H9 (cell line): ENCODE data around the gene IGF2BP3. TPM values are rescaled to one million over a fixed set of nuclear protein-coding genes. Genes with fewer than 3 reads are reported as not detected.

ENCODE experiments used
- DNase-seq: peaks from one replicate; pipeline ENCODE4 v3.0.0-alpha.2; 2017
- H2AFZ ChIP-seq: one replicate; pipeline ENCODE4 v1.6.1; 2013; ENCODE audit warnings: mild to moderate bottlenecking, low read length, control low read depth, moderate library complexity
- H2AK5ac ChIP-seq: 2 replicates; pipeline ENCODE4 v1.6.1; 2013; ENCODE audit warnings: low read length, control low read depth, mixed read lengths; ENCODE audit not compliant: insufficient read length
- H2BK120ac ChIP-seq: one replicate; pipeline ENCODE4 v1.6.1; 2013; ENCODE audit warnings: low read depth, mild to moderate bottlenecking, low read length, control low read depth, inconsistent platforms; ENCODE audit not compliant: poor library complexity, severe bottlenecking
- H2BK12ac ChIP-seq: 2 replicates; pipeline ENCODE4 v1.6.1; 2013; ENCODE audit warnings: low read length, control low read depth, mixed read lengths, low read depth; ENCODE audit not compliant: insufficient read length
- H2BK15ac ChIP-seq: 2 replicates; pipeline ENCODE4 v1.6.1; 2013; ENCODE audit warnings: low read depth, low read length, control low read depth
- H2BK20ac ChIP-seq: one replicate; pipeline ENCODE4 v1.6.1; 2013; ENCODE audit warnings: low read depth, mild to moderate bottlenecking, low read length, control low read depth, inconsistent platforms; ENCODE audit not compliant: poor library complexity, severe bottlenecking
- H2BK5ac ChIP-seq: 2 replicates; pipeline ENCODE4 v1.6.1; 2013; ENCODE audit warnings: low read length, control low read depth, mixed read lengths; ENCODE audit not compliant: insufficient read length
- H3K14ac ChIP-seq: 2 replicates; pipeline ENCODE4 v1.6.1; 2013; ENCODE audit warnings: low read length, control low read depth; ENCODE audit not compliant: insufficient read depth
- H3K18ac ChIP-seq: 2 replicates; pipeline ENCODE4 v1.6.1; 2013; ENCODE audit warnings: low read depth, mild to moderate bottlenecking, mixed read lengths, low read length, control low read depth; ENCODE audit not compliant: insufficient read length
- H3K23ac ChIP-seq: 2 replicates; pipeline ENCODE4 v1.6.1; 2013; ENCODE audit warnings: low read length, control low read depth, mixed read lengths, low read depth; ENCODE audit not compliant: insufficient read length
- H3K23me2 ChIP-seq: 2 replicates; pipeline ENCODE4 v1.6.1; 2013; ENCODE audit warnings: low read depth, mild to moderate bottlenecking, mixed read lengths, low read length, control low read depth; ENCODE audit not compliant: insufficient read length, poor library complexity, severe bottlenecking
- H3K27ac ChIP-seq: 2 replicates; pipeline ENCODE4 v1.5.1; 2013; ENCODE audit warnings: low read length, control low read depth, mixed read lengths, low read depth; ENCODE audit not compliant: insufficient read length
- H3K27me3 ChIP-seq: 2 replicates; pipeline ENCODE4 v1.6.1; 2013; ENCODE audit warnings: low read length, control low read depth, inconsistent platforms; ENCODE audit not compliant: insufficient read depth
- H3K4ac ChIP-seq: 2 replicates; pipeline ENCODE4 v1.6.1; 2013; ENCODE audit warnings: low read depth, mild to moderate bottlenecking, control low read depth, inconsistent platforms, low read length, moderate library complexity
- H3K4me1 ChIP-seq: 2 replicates; pipeline ENCODE4 v1.6.1; 2013; ENCODE audit warnings: low read length, control low read depth, inconsistent platforms; ENCODE audit not compliant: insufficient read depth
- H3K4me2 ChIP-seq: 2 replicates; pipeline ENCODE4 v1.6.1; 2013; ENCODE audit warnings: low read length, control low read depth, mixed read lengths; ENCODE audit not compliant: insufficient read length, insufficient read depth
- H3K56ac ChIP-seq: 2 replicates; pipeline ENCODE4 v1.6.1; 2013; ENCODE audit warnings: low read depth, mild to moderate bottlenecking, mixed read lengths, low read length, control low read depth; ENCODE audit not compliant: insufficient read length
- H3K79me1 ChIP-seq: 2 replicates; pipeline ENCODE4 v1.6.1; 2013; ENCODE audit warnings: low read depth, mild to moderate bottlenecking, moderate library complexity, low read length, control low read depth, inconsistent platforms; ENCODE audit not compliant: insufficient read depth, poor library complexity, severe bottlenecking
- H3K79me2 ChIP-seq: 2 replicates; pipeline ENCODE4 v1.6.1; 2013; ENCODE audit warnings: low read length, control low read depth, inconsistent platforms; ENCODE audit not compliant: insufficient read depth
- H3K9ac ChIP-seq: 2 replicates; pipeline ENCODE4 v1.6.1; 2013; ENCODE audit warnings: low read length, control low read depth, mixed read lengths; ENCODE audit not compliant: insufficient read length; ENCODE audit errors: extremely low read depth
- H3K9me3 ChIP-seq: one replicate; pipeline ENCODE4 v1.6.1; 2013; ENCODE audit warnings: low read depth, low read length, inconsistent platforms; ENCODE audit not compliant: control insufficient read depth
- H3T11ph ChIP-seq: one replicate; pipeline ENCODE4 v1.6.1; 2013; ENCODE audit warnings: mild to moderate bottlenecking, low read length, control low read depth, inconsistent platforms
- H4K20me1 ChIP-seq: one replicate; pipeline ENCODE4 v1.6.1; 2013; ENCODE audit not compliant: control insufficient read depth, insufficient read length, insufficient read depth
- H4K5ac ChIP-seq: 2 replicates; pipeline ENCODE4 v1.6.1; 2013; ENCODE audit warnings: low read depth, mild to moderate bottlenecking, mixed read lengths, low read length, control low read depth; ENCODE audit not compliant: insufficient read length
- H4K8ac ChIP-seq: replicated peaks from 2 replicates; pipeline ENCODE4 v1.6.1; 2013; ENCODE audit warnings: low read length, control low read depth, mixed read lengths, low read depth; ENCODE audit not compliant: insufficient read length
- H4K91ac ChIP-seq: 2 replicates; pipeline ENCODE4 v1.6.1; 2013; ENCODE audit warnings: low read depth, mild to moderate bottlenecking, moderate library complexity, mixed read lengths, low read length, control low read depth; ENCODE audit not compliant: insufficient read length
- H3K27ac Mint-ChIP-seq, 3 experiments: 2 replicates in 2 of 3; 3 replicates in 1 of 3; pipeline ENCODE4 v1.8.0; 2020 to 2021; ENCODE audit warnings: mixed read lengths in 3 of 3, mild to moderate bottlenecking in 1 of 3, moderate library complexity in 1 of 3
- H3K27me3 Mint-ChIP-seq: 2 replicates; pipeline ENCODE4 v1.8.0; 2021; ENCODE audit warnings: low read depth, mild to moderate bottlenecking, moderate library complexity, mixed read lengths
- H3K36me3 Mint-ChIP-seq, 3 experiments: 2 replicates in 2 of 3; 3 replicates in 1 of 3; pipeline ENCODE4 v1.8.0; 2020 to 2021; ENCODE audit warnings: low read depth in 3 of 3, mixed read lengths in 3 of 3; ENCODE audit not compliant: insufficient read depth in 1 of 3
- H3K4me1 Mint-ChIP-seq, 2 experiments: 2 replicates each; pipeline ENCODE4 v1.8.0; 2020; ENCODE audit warnings: mixed read lengths in 2 of 2
- H3K4me3 Mint-ChIP-seq, 2 experiments: 2 replicates in 1 of 2; 3 replicates in 1 of 2; pipeline ENCODE4 v1.8.0; 2020 to 2021; ENCODE audit warnings: mild to moderate bottlenecking in 2 of 2, mixed read lengths in 2 of 2, moderate library complexity in 1 of 2
- H3K9me3 Mint-ChIP-seq, 2 experiments: 2 replicates in 1 of 2; 3 replicates in 1 of 2; pipeline ENCODE4 v1.8.0; 2020; ENCODE audit warnings: mild to moderate bottlenecking in 2 of 2, mixed read lengths in 2 of 2, moderate library complexity in 1 of 2
- CTCF ChIP-seq: fragments of 200-600 bp; sonication (generic); conservative IDR thresholded peaks from 3 replicates; pipeline ENCODE4 v1.8.0; 2021; ENCODE audit warnings: antibody characterized with exemption, mild to moderate bottlenecking
- WGBS: extraction: QIAGEN DNeasy Blood & Tissue Kit; methylation state at CpG from one replicate; pipeline ENCODE4 v1.1.7; 2013; ENCODE audit warnings: missing lambda C conversion rate, low lambda C conversion rate, mixed read lengths; ENCODE audit not compliant: insufficient read length; ENCODE audit errors: extremely low coverage; 5-methylcytosine and 5-hydroxymethylcytosine counted together
- total RNA-seq: library from RNA; stranded (reverse); gene quantifications from 2 replicates; pipeline ENCODE4 v1.2.1, GENCODE V29; 2021

IGF2BP3 gene
- total RNA-seq, 1 experiment from 2014 or later: 197 TPM

DNA sequence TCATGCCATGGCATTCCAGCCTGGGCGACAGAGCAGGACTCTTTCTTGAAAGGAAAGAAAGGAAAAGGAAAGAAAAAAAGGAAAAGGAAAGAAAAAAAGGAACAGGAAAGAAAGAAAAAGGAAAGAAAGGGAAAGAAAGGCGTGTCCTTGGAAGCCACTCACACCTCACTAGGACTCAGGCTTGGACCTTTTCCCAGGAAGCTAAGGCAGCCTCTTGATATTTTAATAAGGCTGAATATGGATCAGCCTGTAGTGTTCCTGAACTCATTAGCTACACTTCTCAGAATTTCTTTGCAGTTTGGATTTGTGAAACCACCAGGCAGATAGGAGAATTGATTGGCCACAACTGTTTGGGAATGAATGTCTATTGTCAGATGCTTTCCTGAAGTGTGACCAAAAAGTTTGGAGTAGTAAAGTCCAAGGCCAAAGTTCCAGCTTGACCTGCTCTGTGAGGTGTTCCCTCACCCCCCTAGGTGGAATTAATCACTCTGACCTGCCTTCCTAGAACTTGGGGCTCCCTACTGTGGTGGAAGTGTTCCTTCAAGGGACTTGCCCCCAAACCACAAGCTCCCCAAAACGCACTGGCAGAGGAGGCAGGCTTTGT is 178.2 kb downstream of the IGF2BP3 start:
- H4K8ac ChIP-seq: no peak overlapping the region
- peak overlapping the region in 1 of 3 experiments; percentile 86; a peak in 1 of 7 replicates for H3K27ac Mint-ChIP-seq
- DNase-seq: no peak
- no peaks in the 10 kb centered on the region for H3K79me2 ChIP-seq
- H3T11ph ChIP-seq: no peak overlapping the region
- no peak overlapping the region for H3K23ac ChIP-seq
- H3K56ac ChIP-seq: no peak overlapping the region
- H3K4me1 ChIP-seq: no peaks in the 10 kb centered on the region; the same call in 1 of the 2 replicates
- H2BK5ac ChIP-seq: no peak overlapping the region
- no peaks in the 10 kb centered on the region for H3K36me3 Mint-ChIP-seq
- no peak overlapping the region for H2AK5ac ChIP-seq
- no peak overlapping the region for H3K9ac ChIP-seq
- no peak overlapping the region for H4K5ac ChIP-seq
- H3K27ac ChIP-seq: no peak overlapping the region
- no peak overlapping the region for H3K4me2 ChIP-seq
- no peak overlapping the region for H2BK20ac ChIP-seq
- no peaks in the 10 kb centered on the region for H3K27me3 ChIP-seq
- H4K91ac ChIP-seq: no peak overlapping the region
- H2BK12ac ChIP-seq: no peak overlapping the region
- no peak overlapping the region for H2BK120ac ChIP-seq
- no peak overlapping the region for H2BK15ac ChIP-seq
- TF ChIP-seq CTCF: no peak
- no peak overlapping the region for H3K4ac ChIP-seq
- H3K9me3 Mint-ChIP-seq: no peaks in the 10 kb centered on the region; a peak in 1 of 5 replicates
- H4K20me1 ChIP-seq: no peaks in the 10 kb centered on the region
- no CpG with 5 or more reads among the region's 3 CpGs for WGBS
- H3K23me2 ChIP-seq: no peaks in the 10 kb centered on the region
- H2AFZ ChIP-seq: no peak overlapping the region
- no peaks in the 10 kb centered on the region for H3K79me1 ChIP-seq
- H3K4me1 Mint-ChIP-seq: peaks cover 26 to 33% of the 10 kb centered on the region in 2 experiments
- no peaks in the 10 kb centered on the region for H3K9me3 ChIP-seq
- H3K27me3 Mint-ChIP-seq: peaks cover 15% of the 10 kb centered on the region
- H3K4me3 Mint-ChIP-seq: no peak overlapping the region
- H3K18ac ChIP-seq: no peak overlapping the region
- no peak overlapping the region for H3K14ac ChIP-seq
